COR-L47 (cell line): Measurements from ENCODE around the gene MTUS2.

Source experiments
- DNase-seq: peaks from one replicate; lab custom pipeline; 2025; lab: John Stamatoyannopoulos, UW

MTUS2 gene

GRCh38 chr13:28859069-28859468 is 38.9 kb downstream of the MTUS2 start:
- no peak for DNase-seq

- no peak for DNase-seq
These were observed 39.6 kb downstream of the MTUS2 start for GRCh38 chr13:28859717-28860116.

GRCh38 chr13:28864544-28864943 is 44.4 kb downstream of the MTUS2 start:
- DNase-seq, result no peak

GRCh38 chr13:28865149-28865744 is 45.1 kb downstream of the MTUS2 start:
- no peak for DNase-seq

- DNase-seq, result no peak
These were observed 45.8 kb downstream of the MTUS2 start for GRCh38 chr13:28865951-28866350.

GRCh38 chr13:28866932-28867331 is 46.8 kb downstream of the MTUS2 start:
- DNase-seq, result no peak

- no peak for DNase-seq
These were observed 47.4 kb downstream of the MTUS2 start for GRCh38 chr13:28867564-28867963.

GRCh38 chr13:28872427-28873176 is 52.5 kb downstream of the MTUS2 start:
- no peak for DNase-seq

GRCh38 chr13:28875846-28876615 is 55.9 kb downstream of the MTUS2 start:
- DNase-seq, result no peak

GRCh38 chr13:28877408-28877807 is 57.3 kb downstream of the MTUS2 start:
- no peak for DNase-seq

- DNase-seq, result no peak
These were observed 65.0 kb downstream of the MTUS2 start for GRCh38 chr13:28885181-28885580.

GRCh38 chr13:28889086-28889732 is 69.1 kb downstream of the MTUS2 start:
- no peak for DNase-seq

- DNase-seq, result no peak
These were observed 70.6 kb downstream of the MTUS2 start for GRCh38 chr13:28890712-28891111.

- no peak for DNase-seq
These were observed 97.9 kb downstream of the MTUS2 start for GRCh38 chr13:28918030-28918429.

- DNase-seq, result no peak
These were observed 102.2 kb downstream of the MTUS2 start for GRCh38 chr13:28922341-28922740.

- DNase-seq, result no peak
These were observed 115.0 kb downstream of the MTUS2 start for GRCh38 chr13:28935104-28935503.

GRCh38 chr13:28942906-28943305 is 122.8 kb downstream of the MTUS2 start:
- DNase-seq, result no peak

- DNase-seq, result no peak
These were observed 133.7 kb downstream of the MTUS2 start for GRCh38 chr13:28953714-28954418.

GRCh38 chr13:28954419-28954725 is 134.2 kb downstream of the MTUS2 start:
- DNase-seq, result no peak

- no peak for DNase-seq
These were observed 134.7 kb downstream of the MTUS2 start for GRCh38 chr13:28954810-28955209.

- no peak for DNase-seq
These were observed 135.3 kb downstream of the MTUS2 start for GRCh38 chr13:28955264-28955966.
